H9 (cell line): ENCODE results near the gene XRCC6. TPM values are rescaled to one million over a fixed set of nuclear protein-coding genes. Genes with fewer than 3 reads are reported as not detected.

Experiments used
- DNase-seq: peaks from one replicate; pipeline ENCODE4 v3.0.0-alpha.2; 2017
- H2AFZ ChIP-seq: one replicate; pipeline ENCODE4 v1.6.1; 2013; ENCODE audit warnings: mild to moderate bottlenecking, low read length, control low read depth, moderate library complexity
- H2AK5ac ChIP-seq: 2 replicates; pipeline ENCODE4 v1.6.1; 2013; ENCODE audit warnings: low read length, control low read depth, mixed read lengths; ENCODE audit not compliant: insufficient read length
- H2BK120ac ChIP-seq: one replicate; pipeline ENCODE4 v1.6.1; 2013; ENCODE audit warnings: low read depth, mild to moderate bottlenecking, low read length, control low read depth, inconsistent platforms; ENCODE audit not compliant: poor library complexity, severe bottlenecking
- H2BK12ac ChIP-seq: 2 replicates; pipeline ENCODE4 v1.6.1; 2013; ENCODE audit warnings: low read length, control low read depth, mixed read lengths, low read depth; ENCODE audit not compliant: insufficient read length
- H2BK15ac ChIP-seq: 2 replicates; pipeline ENCODE4 v1.6.1; 2013; ENCODE audit warnings: low read depth, low read length, control low read depth
- H2BK20ac ChIP-seq: one replicate; pipeline ENCODE4 v1.6.1; 2013; ENCODE audit warnings: low read depth, mild to moderate bottlenecking, low read length, control low read depth, inconsistent platforms; ENCODE audit not compliant: poor library complexity, severe bottlenecking
- H2BK5ac ChIP-seq: 2 replicates; pipeline ENCODE4 v1.6.1; 2013; ENCODE audit warnings: low read length, control low read depth, mixed read lengths; ENCODE audit not compliant: insufficient read length
- H3K14ac ChIP-seq: 2 replicates; pipeline ENCODE4 v1.6.1; 2013; ENCODE audit warnings: low read length, control low read depth; ENCODE audit not compliant: insufficient read depth
- H3K18ac ChIP-seq: 2 replicates; pipeline ENCODE4 v1.6.1; 2013; ENCODE audit warnings: low read depth, mild to moderate bottlenecking, mixed read lengths, low read length, control low read depth; ENCODE audit not compliant: insufficient read length
- H3K23ac ChIP-seq: 2 replicates; pipeline ENCODE4 v1.6.1; 2013; ENCODE audit warnings: low read length, control low read depth, mixed read lengths, low read depth; ENCODE audit not compliant: insufficient read length
- H3K23me2 ChIP-seq: 2 replicates; pipeline ENCODE4 v1.6.1; 2013; ENCODE audit warnings: low read depth, mild to moderate bottlenecking, mixed read lengths, low read length, control low read depth; ENCODE audit not compliant: insufficient read length, poor library complexity, severe bottlenecking
- H3K27ac ChIP-seq: 2 replicates; pipeline ENCODE4 v1.5.1; 2013; ENCODE audit warnings: low read length, control low read depth, mixed read lengths, low read depth; ENCODE audit not compliant: insufficient read length
- H3K27me3 ChIP-seq: 2 replicates; pipeline ENCODE4 v1.6.1; 2013; ENCODE audit warnings: low read length, control low read depth, inconsistent platforms; ENCODE audit not compliant: insufficient read depth
- H3K4ac ChIP-seq: 2 replicates; pipeline ENCODE4 v1.6.1; 2013; ENCODE audit warnings: low read depth, mild to moderate bottlenecking, control low read depth, inconsistent platforms, low read length, moderate library complexity
- H3K4me1 ChIP-seq: 2 replicates; pipeline ENCODE4 v1.6.1; 2013; ENCODE audit warnings: low read length, control low read depth, inconsistent platforms; ENCODE audit not compliant: insufficient read depth
- H3K4me2 ChIP-seq: 2 replicates; pipeline ENCODE4 v1.6.1; 2013; ENCODE audit warnings: low read length, control low read depth, mixed read lengths; ENCODE audit not compliant: insufficient read length, insufficient read depth
- H3K56ac ChIP-seq: 2 replicates; pipeline ENCODE4 v1.6.1; 2013; ENCODE audit warnings: low read depth, mild to moderate bottlenecking, mixed read lengths, low read length, control low read depth; ENCODE audit not compliant: insufficient read length
- H3K79me1 ChIP-seq: 2 replicates; pipeline ENCODE4 v1.6.1; 2013; ENCODE audit warnings: low read depth, mild to moderate bottlenecking, moderate library complexity, low read length, control low read depth, inconsistent platforms; ENCODE audit not compliant: insufficient read depth, poor library complexity, severe bottlenecking
- H3K79me2 ChIP-seq: 2 replicates; pipeline ENCODE4 v1.6.1; 2013; ENCODE audit warnings: low read length, control low read depth, inconsistent platforms; ENCODE audit not compliant: insufficient read depth
- H3K9ac ChIP-seq: 2 replicates; pipeline ENCODE4 v1.6.1; 2013; ENCODE audit warnings: low read length, control low read depth, mixed read lengths; ENCODE audit not compliant: insufficient read length; ENCODE audit errors: extremely low read depth
- H3K9me3 ChIP-seq: one replicate; pipeline ENCODE4 v1.6.1; 2013; ENCODE audit warnings: low read depth, low read length, inconsistent platforms; ENCODE audit not compliant: control insufficient read depth
- H3T11ph ChIP-seq: one replicate; pipeline ENCODE4 v1.6.1; 2013; ENCODE audit warnings: mild to moderate bottlenecking, low read length, control low read depth, inconsistent platforms
- H4K20me1 ChIP-seq: one replicate; pipeline ENCODE4 v1.6.1; 2013; ENCODE audit not compliant: control insufficient read depth, insufficient read length, insufficient read depth
- H4K5ac ChIP-seq: 2 replicates; pipeline ENCODE4 v1.6.1; 2013; ENCODE audit warnings: low read depth, mild to moderate bottlenecking, mixed read lengths, low read length, control low read depth; ENCODE audit not compliant: insufficient read length
- H4K8ac ChIP-seq: replicated peaks from 2 replicates; pipeline ENCODE4 v1.6.1; 2013; ENCODE audit warnings: low read length, control low read depth, mixed read lengths, low read depth; ENCODE audit not compliant: insufficient read length
- H4K91ac ChIP-seq: 2 replicates; pipeline ENCODE4 v1.6.1; 2013; ENCODE audit warnings: low read depth, mild to moderate bottlenecking, moderate library complexity, mixed read lengths, low read length, control low read depth; ENCODE audit not compliant: insufficient read length
- H3K27ac Mint-ChIP-seq, 3 experiments: 2 replicates in 2 of 3; 3 replicates in 1 of 3; pipeline ENCODE4 v1.8.0; 2020 to 2021; ENCODE audit warnings: mixed read lengths in 3 of 3, mild to moderate bottlenecking in 1 of 3, moderate library complexity in 1 of 3
- H3K27me3 Mint-ChIP-seq: 2 replicates; pipeline ENCODE4 v1.8.0; 2021; ENCODE audit warnings: low read depth, mild to moderate bottlenecking, moderate library complexity, mixed read lengths
- H3K36me3 Mint-ChIP-seq, 3 experiments: 2 replicates in 2 of 3; 3 replicates in 1 of 3; pipeline ENCODE4 v1.8.0; 2020 to 2021; ENCODE audit warnings: low read depth in 3 of 3, mixed read lengths in 3 of 3; ENCODE audit not compliant: insufficient read depth in 1 of 3
- H3K4me1 Mint-ChIP-seq, 2 experiments: 2 replicates each; pipeline ENCODE4 v1.8.0; 2020; ENCODE audit warnings: mixed read lengths in 2 of 2
- H3K4me3 Mint-ChIP-seq, 2 experiments: 2 replicates in 1 of 2; 3 replicates in 1 of 2; pipeline ENCODE4 v1.8.0; 2020 to 2021; ENCODE audit warnings: mild to moderate bottlenecking in 2 of 2, mixed read lengths in 2 of 2, moderate library complexity in 1 of 2
- H3K9me3 Mint-ChIP-seq, 2 experiments: 2 replicates in 1 of 2; 3 replicates in 1 of 2; pipeline ENCODE4 v1.8.0; 2020; ENCODE audit warnings: mild to moderate bottlenecking in 2 of 2, mixed read lengths in 2 of 2, moderate library complexity in 1 of 2
- CTCF ChIP-seq: fragments of 200-600 bp; sonication (generic); conservative IDR thresholded peaks from 3 replicates; pipeline ENCODE4 v1.8.0; 2021; ENCODE audit warnings: antibody characterized with exemption, mild to moderate bottlenecking
- WGBS: extraction: QIAGEN DNeasy Blood & Tissue Kit; methylation state at CpG from one replicate; pipeline ENCODE4 v1.1.7; 2013; ENCODE audit warnings: missing lambda C conversion rate, low lambda C conversion rate, mixed read lengths; ENCODE audit not compliant: insufficient read length; ENCODE audit errors: extremely low coverage; 5-methylcytosine and 5-hydroxymethylcytosine counted together
- total RNA-seq: library from RNA; stranded (reverse); gene quantifications from 2 replicates; pipeline ENCODE4 v1.2.1, GENCODE V29; 2021

Gene XRCC6
- total RNA-seq, 1 experiment from 2014 or later: 461 TPM

- Mint-ChIP-seq H3K9me3 (no peaks in the 10 kb centered on the region), H3K4me1 (no peaks in the 10 kb centered on the region), H3K27ac (peak overlapping the region in 2 of 3 experiments; percentile 3 to 69; a peak in 2 of 7 replicates), H3K36me3 (peaks cover 43 to 92% (median 79%) of the 10 kb centered on the region in 3 experiments), H3K4me3 (no peak overlapping the region), H3K27me3 (no peaks in the 10 kb centered on the region)
- no peak overlapping the region for H2BK5ac ChIP-seq
- no CpG with 5 or more reads among the region's 3 CpGs for WGBS
- H3K9me3 ChIP-seq: no peaks in the 10 kb centered on the region
- no peak overlapping the region for H3K18ac ChIP-seq
- H3K79me1 ChIP-seq: no peaks in the 10 kb centered on the region
- H3K4ac ChIP-seq: no peak overlapping the region
- H2BK12ac ChIP-seq: no peak overlapping the region
- no peak overlapping the region for H3K14ac ChIP-seq
- no peak overlapping the region for H2AFZ ChIP-seq
- no peak for TF ChIP-seq CTCF
- H3K23ac ChIP-seq: no peak overlapping the region
- no peak overlapping the region for H2AK5ac ChIP-seq
- H3K23me2 ChIP-seq: no peaks in the 10 kb centered on the region
- DNase-seq: no peak
- H4K20me1 ChIP-seq: peaks cover 3% of the 10 kb centered on the region
- no peak overlapping the region for H4K5ac ChIP-seq
- H3K27me3 ChIP-seq: no peaks in the 10 kb centered on the region
- H2BK120ac ChIP-seq: no peak overlapping the region
- no peak overlapping the region for H3T11ph ChIP-seq
- no peak overlapping the region for H3K56ac ChIP-seq
- no peak overlapping the region for H2BK20ac ChIP-seq
- H2BK15ac ChIP-seq: no peak overlapping the region
- H4K8ac ChIP-seq: no peak overlapping the region
- no peaks in the 10 kb centered on the region for H3K79me2 ChIP-seq
- H4K91ac ChIP-seq: no peak overlapping the region
- H3K4me1 ChIP-seq: no peaks in the 10 kb centered on the region
- H3K9ac ChIP-seq: no peak overlapping the region
- no peak overlapping the region for H3K4me2 ChIP-seq
- no peak overlapping the region for H3K27ac ChIP-seq
Observed at GRCh38 chr22:41660416-41660815, 39.3 kb downstream of the XRCC6 start.
